GM12878 (cell line): ENCODE data around the gene B3GALT6. TPM values are rescaled to one million over a fixed set of nuclear protein-coding genes. Genes with fewer than 3 reads are reported as not detected.
A peak's percentile ranks its signal among the peaks of the same experiment; 100 is the strongest.

Source experiments
- ATAC-seq: fragments of 200-7000 bp; cut with Tn5 transposase; 3 replicates; pipeline ENCODE4 v1.9.1; 2020; ENCODE audit warnings: mild to moderate bottlenecking, moderate library complexity
- BruUV-seq: library from RNA; stranded (reverse); fragments of 400-500 nt; replicated peaks from 2 replicates; lab custom pipeline; 2021; lab: Mats Ljungman, UMichigan
- CTCF ChIA-PET: fragments of 300-600 bp; sonication (Branson Sonifier 250); formaldehyde crosslinking; extraction: SDS; loops from one replicate; lab custom pipeline; 2021; ENCODE audit warnings: inconsistent platforms; lab: Yijun Ruan, JAX
- POLR2A ChIA-PET: fragments of 350-600 bp; formaldehyde crosslinking; extraction: SDS; loops from one replicate; lab custom pipeline; 2021; ENCODE audit warnings: inconsistent platforms; lab: Charles Lee
- RAD21 ChIA-PET: fragments of 300-600 bp; sonication (Branson Sonifier 250); formaldehyde crosslinking; loops from one replicate; lab custom pipeline; 2023; ENCODE audit warnings: antibody characterized with exemption; ENCODE audit not compliant: unreplicated experiment; lab: Charles Lee
- SMC1A ChIA-PET: fragments of 300-600 bp; sonication (Branson Sonifier 250); formaldehyde crosslinking; loops from one replicate; lab custom pipeline; 2023; ENCODE audit not compliant: unreplicated experiment, uncharacterized antibody; lab: Charles Lee
- DNase-seq: peaks from one replicate; pipeline ENCODE4 v3.0.0-alpha.2; 2011; ENCODE audit warnings: low read depth, low spot score
- FAIRE-seq: peaks from 3 replicates; lab custom pipeline; 2011; peaks lifted over from hg19 to GRCh38; lab: Jason Lieb, UNC
- H2AFZ ChIP-seq: 2 replicates; pipeline ENCODE4 v1.6.0; 2011; ENCODE audit warnings: low read depth, low read length, control low read depth; ENCODE audit not compliant: control insufficient read depth
- H3K27ac ChIP-seq: 2 replicates; pipeline ENCODE4 v1.5.1; 2011; ENCODE audit warnings: control low read depth; ENCODE audit not compliant: control insufficient read depth, insufficient read depth
- H3K27me3 ChIP-seq, 2 experiments: replicated peaks in 1 of 2; 2 replicates each; pipeline versions ENCODE4 v1.6.0 to v1.6.1; 2011; ENCODE audit warnings: low read length in 1 of 2; ENCODE audit not compliant: control insufficient read depth in 2 of 2, insufficient read depth in 2 of 2
- H3K36me3 ChIP-seq, 2 experiments: 2 replicates each; pipeline ENCODE4 v1.5.1; 2011; ENCODE audit warnings: low read length in 1 of 2; ENCODE audit not compliant: control insufficient read depth in 2 of 2, insufficient read depth in 2 of 2
- H3K4me1 ChIP-seq: 2 replicates; pipeline ENCODE4 v1.6.1; 2011; ENCODE audit warnings: mild to moderate bottlenecking, low read length, moderate library complexity, mixed read lengths; ENCODE audit not compliant: control insufficient read depth, insufficient read depth
- H3K4me2 ChIP-seq: 2 replicates; pipeline ENCODE4 v1.6.0; 2011; ENCODE audit warnings: control low read depth; ENCODE audit not compliant: control insufficient read depth, insufficient read depth
- H3K4me3 ChIP-seq: fragments of 200-600 bp; sonication (generic); 2 replicates; pipeline ENCODE4 v1.5.1; 2016
- H3K79me2 ChIP-seq: 2 replicates; pipeline ENCODE4 v1.6.0; 2011; ENCODE audit warnings: low read length; ENCODE audit not compliant: control insufficient read depth, insufficient read depth
- H3K9ac ChIP-seq: 2 replicates; pipeline ENCODE4 v1.8.0; 2011; ENCODE audit warnings: low read length, control low read depth, mixed read lengths; ENCODE audit not compliant: control insufficient read depth, insufficient read depth
- H3K9me3 ChIP-seq: replicated peaks from 3 replicates; pipeline ENCODE4 v1.5.1; 2011; ENCODE audit warnings: mild to moderate bottlenecking, low read length; ENCODE audit not compliant: control insufficient read depth, insufficient read depth
- H4K20me1 ChIP-seq: 2 replicates; pipeline ENCODE4 v1.6.0; 2011; ENCODE audit not compliant: control insufficient read depth, insufficient read depth
- CBX5 ChIP-seq: sonication (generic); IDR thresholded peaks from 2 replicates; pipeline ENCODE4 v1.6.1; 2016; ENCODE audit warnings: low read depth, moderate library complexity, mild to moderate bottlenecking, inconsistent platforms
- ESRRA ChIP-seq: IDR thresholded peaks from 2 replicates; pipeline ENCODE4 v1.6.1; 2012; ENCODE audit warnings: mild to moderate bottlenecking, low read length, improper control_type of control experiment
- IKZF2 ChIP-seq, 2 experiments: fragments of 450-650 bp; IDR thresholded peaks; 2 replicates each; pipeline ENCODE4 v1.6.1; 2017; ENCODE audit warnings: mild to moderate bottlenecking in 2 of 2, moderate library complexity in 2 of 2
- PBX3 ChIP-seq: IDR thresholded peaks from 2 replicates; pipeline ENCODE4 v1.6.1; 2011; ENCODE audit warnings: mild to moderate bottlenecking, low read depth, low read length, moderate library complexity; ENCODE audit not compliant: insufficient replicate concordance
- POLR2A ChIP-seq: IDR thresholded peaks from 2 replicates; pipeline ENCODE4 v1.6.1; 2011; ENCODE audit warnings: low read depth, mild to moderate bottlenecking, low read length
- POLR2AphosphoS2 ChIP-seq: IDR thresholded peaks from 2 replicates; pipeline ENCODE4 v1.6.1; 2011; ENCODE audit warnings: low read depth, mild to moderate bottlenecking, low read length, improper control_type of control experiment, moderate library complexity
- RAD21 ChIP-seq: IDR thresholded peaks from 2 replicates; pipeline ENCODE4 v1.6.1; 2011; ENCODE audit warnings: mild to moderate bottlenecking, low read depth, low read length, moderate library complexity; ENCODE audit not compliant: insufficient read depth
- TARDBP ChIP-seq: IDR thresholded peaks from 2 replicates; pipeline ENCODE4 v1.6.1; 2016; ENCODE audit warnings: borderline replicate concordance
- WGBS: methylation state at CpG from one replicate; pipeline ENCODE4 v1.1.6; 2016; ENCODE audit warnings: low lambda C conversion rate; ENCODE audit not compliant: insufficient replicate concordance, insufficient coverage; ENCODE audit errors: missing lambda C conversion rate; 5-methylcytosine and 5-hydroxymethylcytosine counted together
- in situ Hi-C: fragments of 300-500 bp; cut with MboI; formaldehyde crosslinking; loops from 9 replicates; pipeline ENCODE4 v1.14.3; 2018; ENCODE audit warnings: mixed read lengths
- intact Hi-C: fragments of 100-400 bp; cut with micrococcal nuclease; formaldehyde crosslinking; loops from one replicate; pipeline ENCODE4 v1.14.2; 2022; ENCODE audit not compliant: unreplicated experiment
- polyA plus RNA-seq, 11 experiments: library from polyadenylated mRNA; depleted of rRNA in 4 of 11; unstranded in 6 of 11; stranded (reverse) in 5 of 11; fragments of >200 nt; fragmentation: Nextera tagmentation in 4 of 11; fragmentation: Illumina TruSeq in 1 of 11; extraction: Ambion mirVana in 4 of 11; extraction: Trizol in 1 of 11; gene quantifications; 1 replicate in 1 of 11; 2 replicates in 10 of 11; pipeline versions ENCODE4 v1.2.1 to v1.2.3, GENCODE V29; 2011 to 2016; ENCODE audit warnings: inconsistent platforms in 2 of 11, missing spikeins in 2 of 11, low read depth in 1 of 11
- total RNA-seq, 4 experiments: library from RNA; depleted of rRNA in 3 of 4; stranded (reverse); fragments of >200 nt in 3 of 4; fragmentation: Illumina TruSeq in 1 of 4; extraction: Trizol in 1 of 4; gene quantifications; 2 replicates each; pipeline versions ENCODE4 v1.2.1 to v1.2.3, GENCODE V29; 2013 to 2021

B3GALT6 gene
- total and polyA plus RNA-seq, 10 of the 15 experiments (the other 5 are each of a cell fraction or from before 2014, with no cell fraction given): 0.53 to 20.8 (median 4.5) TPM

- no peak overlapping the region; the same call in 1 of the 2 replicates for H3K9ac ChIP-seq
- peak overlapping the region; percentile 89 for H3K4me2 ChIP-seq
- no TSS peak for BruUV-seq
- no peak for DNase-seq
- no peak for FAIRE-seq
- RAD21 ChIA-PET: interaction anchor here (0.9 to 2.1 kb wide), 6 partner anchors 25 to 86 kb away, joined by 3 to 10 read pairs (median 5); no protein-coding TSS in a partner anchor
- SMC1A ChIA-PET: interaction anchor here (1.0 to 1.5 kb wide), 2 partner anchors 45 to 84 kb away, joined by 3 to 4 read pairs; no protein-coding TSS in a partner anchor
- no peak overlapping the region for H3K27ac ChIP-seq
- intact Hi-C loops (no loop called here), in situ Hi-C loops (no loop called here)
- 11% methylated on average over 31 of the region's 31 CpGs for WGBS
- peaks cover 0 to 8% of the 10 kb centered on the region in 2 experiments; a peak in 1 of 4 replicates for H3K27me3 ChIP-seq
- peaks cover 28% of the 10 kb centered on the region for H3K4me1 ChIP-seq
- no peaks in the 10 kb centered on the region for H3K36me3 ChIP-seq
- POLR2A ChIA-PET: interaction anchor here (0.9 to 1.3 kb wide), 3 partner anchors 34 to 45 kb away, joined by 3 to 4 read pairs (median 3); no protein-coding TSS in a partner anchor
- no peaks in the 10 kb centered on the region for H3K9me3 ChIP-seq
- TF ChIP-seq CBX5 (no peak), RAD21 (0 out of 2 replicates have a peak, but pooled peaks have one; percentile 8), TARDBP (no peak), POLR2A (no peak), ESRRA (no peak), POLR2AphosphoS2 (no peak), PBX3 (no peak), IKZF2 (IDR thresholded peaks at IDR 0.05) (no peak)
- peak overlapping the region; percentile 15; the same call in 1 of the 2 replicates for H2AFZ ChIP-seq
- ATAC-seq: peak; percentile 2; the same call in 1 of the 3 replicates
- no peaks in the 10 kb centered on the region for H4K20me1 ChIP-seq
- CTCF ChIA-PET: interaction anchor here (2.0 kb wide), 1 partner anchor 85 kb away, joined by 25 read pairs; no protein-coding TSS in a partner anchor
- no peak overlapping the region for H3K4me3 ChIP-seq
- no peaks in the 10 kb centered on the region for H3K79me2 ChIP-seq
These were observed 26.2 kb upstream of the B3GALT6 start for GRCh38 chr1:1205769-1206375.
